Tongue (tissue), 2 donors: Measurements from ENCODE around the gene FOXF2. TPM values are rescaled to one million over a fixed set of nuclear protein-coding genes. Genes with fewer than 3 reads are reported as not detected.

ENCODE experiments used
- DNase-seq: peaks from one replicate; pipeline ENCODE4 v3.0.0-alpha.2; 2015
- total RNA-seq: library from RNA; depleted of rRNA; stranded (reverse); fragments of >200 nt; gene quantifications from one replicate; pipeline ENCODE4 v1.2.3, GENCODE V29; 2014

Gene FOXF2
- total RNA-seq, 1 donor from 2014 or later, result 15.4 TPM

GRCh38 chr6:1378065-1379016 lies 11.0 kb upstream of the FOXF2 start:
- DNase-seq, result peak; percentile 30

- DNase-seq, result peak; percentile 17
These were observed 10.2 kb upstream of the FOXF2 start for GRCh38 chr6:1379017-1379787.

- no peak for DNase-seq
These were observed 9.6 kb upstream of the FOXF2 start for GRCh38 chr6:1379788-1380147.

- DNase-seq, result peak; percentile 32
These were observed 8.6 kb upstream of the FOXF2 start for GRCh38 chr6:1380625-1381427.

GRCh38 chr6:1381481-1382330 lies 7.7 kb upstream of the FOXF2 start:
- DNase-seq, result peak; percentile 84

GRCh38 chr6:1382331-1382882 lies 7.0 kb upstream of the FOXF2 start:
- peak; percentile 75 for DNase-seq

- peak; percentile 34 for DNase-seq
These were observed 6.3 kb upstream of the FOXF2 start for GRCh38 chr6:1382883-1383728.

GRCh38 chr6:1383729-1384548 lies 5.4 kb upstream of the FOXF2 start:
- DNase-seq, result peak; percentile 27

GRCh38 chr6:1384549-1385128 lies 4.7 kb upstream of the FOXF2 start:
- peak; percentile 46 for DNase-seq

- peak; percentile 49 for DNase-seq
These were observed 4.0 kb upstream of the FOXF2 start for GRCh38 chr6:1385129-1386037.

- DNase-seq, result peak; percentile 37
These were observed 3.2 kb upstream of the FOXF2 start for GRCh38 chr6:1386038-1386709.

GRCh38 chr6:1387538-1387875 lies 1.9 kb upstream of the FOXF2 start:
- no peak for DNase-seq

- peak; percentile 78 for DNase-seq
These were observed 1.3 kb upstream of the FOXF2 start for GRCh38 chr6:1387876-1388629.

GRCh38 chr6:1388630-1389368 lies 577 bp upstream of the FOXF2 start:
- no peak for DNase-seq

- DNase-seq, result peak; percentile 59
These were observed 963 bp downstream of the FOXF2 start for GRCh38 chr6:1390133-1390945.
